ENCODE measurements around the gene SIRPA.

SIRPA gene

GRCh38 chr20:1901704-1902103, 6.5 kb downstream of the SIRPA start:
- Histone ChIP-seq H3K36me3 (ENCODE audit: control insufficient read depth in 1 of 2, insufficient read depth in 2 of 2, low read depth in 1 of 2, low read length in 2 of 2) (peaks cover 38 to 54% of the 10 kb centered on the region in 2 experiments), H2BK5ac (ENCODE audit: low read depth, low read length, poor library complexity, severe bottlenecking) (no peak overlapping the region), H3K18ac (ENCODE audit: low read depth in 1 of 2, low read length in 2 of 2) (no peak overlapping the region), H3K9ac (ENCODE audit: low read length) (no peak overlapping the region), H3K79me1 (replicated peaks; ENCODE audit: low read length, poor library complexity, severe bottlenecking) (peaks cover 3% of the 10 kb centered on the region), H3K9me3 (ENCODE audit: control insufficient read depth, low read length) (no peaks in the 10 kb centered on the region), H2BK120ac (ENCODE audit: low read depth, low read length) (no peak overlapping the region), H2BK12ac (ENCODE audit: low read length in 2 of 2) (no peak overlapping the region), H2BK15ac (ENCODE audit: low read depth, poor library complexity, severe bottlenecking) (no peak overlapping the region), H3K4me3 (ENCODE audit: insufficient read depth in 1 of 2, low read depth in 1 of 2, low read length in 2 of 2) (no peak overlapping the region), H4K8ac (ENCODE audit: low read length) (no peak overlapping the region), H3K4me1 (ENCODE audit: control insufficient read depth, insufficient read depth, low read depth, low read length) (peaks cover 52% of the 10 kb centered on the region), H3K27me3 (ENCODE audit: control insufficient read depth in 1 of 2, insufficient read depth in 1 of 2, low read length in 2 of 2) (no peaks in the 10 kb centered on the region), H3K4ac (ENCODE audit: low read depth in 1 of 2, low read length in 2 of 2) (no peak overlapping the region), H3K4me2 (ENCODE audit: low read length, poor library complexity, severe bottlenecking) (no peak overlapping the region), H3K23ac (ENCODE audit: low read length in 2 of 2) (no peak overlapping the region), H2AFZ (ENCODE audit: low read depth, low read length) (no peak overlapping the region), H4K91ac (ENCODE audit: low read length) (no peak overlapping the region), H2AK5ac (ENCODE audit: low read length, severe bottlenecking) (peak overlapping the region; percentile 35), H3K14ac (ENCODE audit: low read length in 2 of 2) (no peak overlapping the region), H3K27ac (ENCODE audit: low read length, poor library complexity, severe bottlenecking) (no peak overlapping the region)
- no peak for DNase-seq
- 98% methylated on average over 16 of the region's 18 CpGs for WGBS

GRCh38 chr20:1902188-1902587, 7.0 kb downstream of the SIRPA start:
- WGBS: 91% methylated on average over 4 of the region's 4 CpGs
- Histone ChIP-seq H4K91ac (ENCODE audit: low read length) (no peak overlapping the region), H2BK5ac (ENCODE audit: low read depth, low read length, poor library complexity, severe bottlenecking) (no peak overlapping the region), H3K9me3 (ENCODE audit: control insufficient read depth, low read length) (no peaks in the 10 kb centered on the region), H2BK12ac (ENCODE audit: low read length in 2 of 2) (no peak overlapping the region), H2AK5ac (ENCODE audit: low read length, severe bottlenecking) (no peak overlapping the region), H3K27ac (ENCODE audit: low read length, poor library complexity, severe bottlenecking) (no peak overlapping the region), H3K4me3 (ENCODE audit: insufficient read depth in 1 of 2, low read depth in 1 of 2, low read length in 2 of 2) (no peak overlapping the region), H3K4ac (ENCODE audit: low read depth in 1 of 2, low read length in 2 of 2) (no peak overlapping the region), H3K9ac (ENCODE audit: low read length) (no peak overlapping the region), H2AFZ (ENCODE audit: low read depth, low read length) (no peak overlapping the region), H3K18ac (ENCODE audit: low read depth in 1 of 2, low read length in 2 of 2) (no peak overlapping the region), H4K8ac (ENCODE audit: low read length) (no peak overlapping the region), H3K14ac (ENCODE audit: low read length in 2 of 2) (no peak overlapping the region), H3K36me3 (ENCODE audit: control insufficient read depth in 1 of 2, insufficient read depth in 2 of 2, low read depth in 1 of 2, low read length in 2 of 2) (peaks cover 43 to 54% of the 10 kb centered on the region in 2 experiments), H2BK120ac (ENCODE audit: low read depth, low read length) (no peak overlapping the region), H3K4me2 (ENCODE audit: low read length, poor library complexity, severe bottlenecking) (no peak overlapping the region), H3K79me1 (replicated peaks; ENCODE audit: low read length, poor library complexity, severe bottlenecking) (peaks cover 3% of the 10 kb centered on the region), H2BK15ac (ENCODE audit: low read depth, poor library complexity, severe bottlenecking) (no peak overlapping the region), H3K4me1 (ENCODE audit: control insufficient read depth, insufficient read depth, low read depth, low read length) (peaks cover 53% of the 10 kb centered on the region), H3K27me3 (ENCODE audit: control insufficient read depth in 1 of 2, insufficient read depth in 1 of 2, low read length in 2 of 2) (no peaks in the 10 kb centered on the region), H3K23ac (ENCODE audit: low read length in 2 of 2) (no peak overlapping the region)
- no peak for DNase-seq

GRCh38 chr20:1904135-1904534, 8.9 kb downstream of the SIRPA start:
- Histone ChIP-seq H3K9ac (ENCODE audit: low read length) (no peak overlapping the region), H3K4me3 (ENCODE audit: insufficient read depth in 1 of 2, low read depth in 1 of 2, low read length in 2 of 2) (no peak overlapping the region), H3K4me1 (ENCODE audit: control insufficient read depth, insufficient read depth, low read depth, low read length) (peaks cover 55% of the 10 kb centered on the region), H2BK120ac (ENCODE audit: low read depth, low read length) (no peak overlapping the region), H3K36me3 (ENCODE audit: control insufficient read depth in 1 of 2, insufficient read depth in 2 of 2, low read depth in 1 of 2, low read length in 2 of 2) (peaks cover 57% of the 10 kb centered on the region in 2 experiments), H2BK12ac (ENCODE audit: low read length in 2 of 2) (no peak overlapping the region), H3K4me2 (ENCODE audit: low read length, poor library complexity, severe bottlenecking) (no peak overlapping the region), H2AK5ac (ENCODE audit: low read length, severe bottlenecking) (no peak overlapping the region), H3K9me3 (ENCODE audit: control insufficient read depth, low read length) (no peaks in the 10 kb centered on the region), H2BK15ac (ENCODE audit: low read depth, poor library complexity, severe bottlenecking) (no peak overlapping the region), H3K18ac (ENCODE audit: low read depth in 1 of 2, low read length in 2 of 2) (no peak overlapping the region), H2AFZ (ENCODE audit: low read depth, low read length) (no peak overlapping the region), H3K4ac (ENCODE audit: low read depth in 1 of 2, low read length in 2 of 2) (no peak overlapping the region), H3K23ac (ENCODE audit: low read length in 2 of 2) (no peak overlapping the region), H4K91ac (ENCODE audit: low read length) (no peak overlapping the region), H3K27ac (ENCODE audit: low read length, poor library complexity, severe bottlenecking) (no peak overlapping the region), H4K8ac (ENCODE audit: low read length) (no peak overlapping the region), H3K14ac (ENCODE audit: low read length in 2 of 2) (no peak overlapping the region), H2BK5ac (ENCODE audit: low read depth, low read length, poor library complexity, severe bottlenecking) (no peak overlapping the region), H3K79me1 (replicated peaks; ENCODE audit: low read length, poor library complexity, severe bottlenecking) (peaks cover 3% of the 10 kb centered on the region), H3K27me3 (ENCODE audit: control insufficient read depth in 1 of 2, insufficient read depth in 1 of 2, low read length in 2 of 2) (no peaks in the 10 kb centered on the region)
- no peak for DNase-seq
- 88% methylated on average over 9 of the region's 9 CpGs for WGBS

GRCh38 chr20:1905009-1905408, 9.8 kb downstream of the SIRPA start:
- peaks cover 3% of the 10 kb centered on the region for H3K79me1 ChIP-seq (replicated peaks; ENCODE audit: low read length, poor library complexity, severe bottlenecking)
- WGBS: 98% methylated on average over 10 of the region's 10 CpGs

More at GRCh38 chr20:1905009-1905408, 9.8 kb downstream of the SIRPA start:
- no peak for DNase-seq
- no peak overlapping the region for H2BK5ac ChIP-seq (ENCODE audit: low read depth, low read length, poor library complexity, severe bottlenecking)
- H2BK120ac ChIP-seq (ENCODE audit: low read depth, low read length): no peak overlapping the region
- no peak overlapping the region for H2AFZ ChIP-seq (ENCODE audit: low read depth, low read length)
- H3K4me2 ChIP-seq (ENCODE audit: low read length, poor library complexity, severe bottlenecking): no peak overlapping the region
- H3K23ac ChIP-seq (ENCODE audit: low read length in 2 of 2): no peak overlapping the region
- H3K9me3 ChIP-seq (ENCODE audit: control insufficient read depth, low read length): no peaks in the 10 kb centered on the region
- H3K27me3 ChIP-seq (ENCODE audit: control insufficient read depth in 1 of 2, insufficient read depth in 1 of 2, low read length in 2 of 2): no peaks in the 10 kb centered on the region
- no peak overlapping the region for H3K4ac ChIP-seq (ENCODE audit: low read depth in 1 of 2, low read length in 2 of 2)
- H2BK15ac ChIP-seq (ENCODE audit: low read depth, poor library complexity, severe bottlenecking): no peak overlapping the region
- H3K14ac ChIP-seq (ENCODE audit: low read length in 2 of 2): no peak overlapping the region
- no peak overlapping the region for H4K8ac ChIP-seq (ENCODE audit: low read length)
- no peak overlapping the region for H2AK5ac ChIP-seq (ENCODE audit: low read length, severe bottlenecking)
- no peak overlapping the region for H3K9ac ChIP-seq (ENCODE audit: low read length)
- no peak overlapping the region for H3K27ac ChIP-seq (ENCODE audit: low read length, poor library complexity, severe bottlenecking)
- no peak overlapping the region for H2BK12ac ChIP-seq (ENCODE audit: low read length in 2 of 2)
- H3K18ac ChIP-seq (ENCODE audit: low read depth in 1 of 2, low read length in 2 of 2): no peak overlapping the region
- H3K36me3 ChIP-seq (ENCODE audit: control insufficient read depth in 1 of 2, insufficient read depth in 2 of 2, low read depth in 1 of 2, low read length in 2 of 2): peaks cover 53 to 57% of the 10 kb centered on the region in 2 experiments
- H3K4me3 ChIP-seq (ENCODE audit: insufficient read depth in 1 of 2, low read depth in 1 of 2, low read length in 2 of 2): no peak overlapping the region
- no peak overlapping the region for H4K91ac ChIP-seq (ENCODE audit: low read length)
- peaks cover 52% of the 10 kb centered on the region for H3K4me1 ChIP-seq (ENCODE audit: control insufficient read depth, insufficient read depth, low read depth, low read length)
